ENCODE data around the gene ZNF330.
"Not testable (repeated sequence)": the region's sequence is repeated elsewhere in the genome, so short reads cannot be mapped to it uniquely, and the experiment has no call there.

DNA sequence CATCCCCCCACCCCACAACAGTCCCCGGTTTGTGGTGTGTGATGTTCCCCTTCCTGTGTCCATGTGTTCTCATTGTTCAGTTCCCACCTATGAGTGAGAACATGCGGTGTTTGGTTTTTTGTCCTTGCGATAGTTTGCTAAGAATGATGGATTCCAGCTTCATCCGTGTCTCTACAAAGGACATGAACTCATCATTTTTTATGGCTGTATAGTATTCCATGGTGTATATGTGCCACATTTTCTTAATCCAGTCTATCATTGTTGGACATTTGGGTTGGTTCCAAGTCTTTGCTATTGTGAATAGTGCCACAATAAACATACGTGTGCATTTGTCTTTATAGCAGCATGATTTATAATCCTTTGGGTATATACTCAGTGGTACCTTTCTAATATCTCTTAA, 6.6 kb downstream of the ZNF330 start:
- not testable (repeated sequence) for TF ChIP-seq NFE2L2 (IDR thresholded peaks at IDR 0.05; ENCODE audit: low read depth, low read length); CTCF (conservative IDR thresholded peaks at IDR 0.05; ENCODE audit: low read depth, low read length); BHLHE40 (IDR thresholded peaks at IDR 0.05; ENCODE audit: low read depth, low read length); POLR2A (IDR thresholded peaks at IDR 0.05; ENCODE audit: low read depth, low read length); CHD1 (IDR thresholded peaks at IDR 0.05; ENCODE audit: low read depth, low read length); RAD21 (IDR thresholded peaks at IDR 0.05; ENCODE audit: low read length); FOS (IDR thresholded peaks at IDR 0.05; ENCODE audit: low read depth, low read length); MXI1 (IDR thresholded peaks at IDR 0.05; ENCODE audit: borderline replicate concordance, low read depth, low read length)
- TF ChIP-seq, protein P1, sequence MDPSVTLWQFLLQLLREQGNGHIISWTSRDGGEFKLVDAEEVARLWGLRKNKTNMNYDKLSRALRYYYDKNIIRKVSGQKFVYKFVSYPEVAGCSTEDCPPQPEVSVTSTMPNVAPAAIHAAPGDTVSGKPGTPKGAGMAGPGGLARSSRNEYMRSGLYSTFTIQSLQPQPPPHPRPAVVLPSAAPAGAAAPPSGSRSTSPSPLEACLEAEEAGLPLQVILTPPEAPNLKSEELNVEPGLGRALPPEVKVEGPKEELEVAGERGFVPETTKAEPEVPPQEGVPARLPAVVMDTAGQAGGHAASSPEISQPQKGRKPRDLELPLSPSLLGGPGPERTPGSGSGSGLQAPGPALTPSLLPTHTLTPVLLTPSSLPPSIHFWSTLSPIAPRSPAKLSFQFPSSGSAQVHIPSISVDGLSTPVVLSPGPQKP (IDR thresholded peaks at IDR 0.05; ENCODE audit: borderline replicate concordance, low read depth, low read length) = not testable (repeated sequence)

Data from IMR-90 (cell line).